KG1 (cell line): ENCODE results near the gene ATP2B1.

ENCODE experiments used
- DNase-seq: peaks from one replicate; lab custom pipeline; 2025; lab: John Stamatoyannopoulos, UW

Gene ATP2B1

DNA sequence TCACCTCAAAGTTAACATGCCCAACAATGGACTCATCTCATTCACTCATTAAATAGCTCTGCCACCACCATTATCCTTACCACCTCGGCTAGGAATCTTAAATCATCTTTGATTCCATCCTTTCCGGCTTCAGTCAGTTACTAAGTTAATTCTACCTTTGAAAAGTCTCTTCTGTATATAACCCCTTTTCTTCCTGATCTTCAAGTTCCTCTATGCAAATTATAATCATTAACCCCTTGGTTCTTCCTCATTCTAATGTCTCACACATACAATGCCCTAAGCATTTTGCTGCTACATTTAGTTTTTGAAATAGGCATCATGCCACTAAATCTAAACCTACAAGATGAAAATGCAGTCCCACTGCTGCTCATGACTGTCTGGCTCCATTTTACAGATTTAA lies 51.6 kb downstream of the ATP2B1 start:
- no peak for DNase-seq

GRCh38 chr12:89655841-89656240 lies 52.8 kb downstream of the ATP2B1 start:
- no peak for DNase-seq

DNA sequence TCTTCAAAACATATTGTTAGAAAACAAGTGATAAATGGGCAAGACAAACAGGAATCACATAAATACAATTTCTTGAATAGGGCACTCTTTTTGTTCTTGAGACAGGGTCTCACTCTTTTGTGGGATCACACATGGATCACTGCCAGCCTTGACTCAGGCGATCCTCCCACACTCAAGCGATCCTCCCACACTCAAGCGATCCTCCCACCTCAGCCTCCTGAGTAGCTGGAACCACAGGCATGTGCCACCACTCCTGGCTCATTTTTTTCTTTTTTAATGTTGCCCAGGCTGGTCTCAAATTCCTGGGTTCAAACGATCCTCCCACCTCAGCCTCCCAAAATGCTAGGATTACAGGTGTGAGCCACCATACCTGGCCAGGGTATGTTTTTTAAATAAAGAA lies 57.4 kb downstream of the ATP2B1 start:
- DNase-seq: no peak

GRCh38 chr12:89650239-89650638 lies 58.4 kb downstream of the ATP2B1 start:
- no peak for DNase-seq

- no peak for DNase-seq
Observed at GRCh38 chr12:89649820-89650219, 58.8 kb downstream of the ATP2B1 start.

DNA sequence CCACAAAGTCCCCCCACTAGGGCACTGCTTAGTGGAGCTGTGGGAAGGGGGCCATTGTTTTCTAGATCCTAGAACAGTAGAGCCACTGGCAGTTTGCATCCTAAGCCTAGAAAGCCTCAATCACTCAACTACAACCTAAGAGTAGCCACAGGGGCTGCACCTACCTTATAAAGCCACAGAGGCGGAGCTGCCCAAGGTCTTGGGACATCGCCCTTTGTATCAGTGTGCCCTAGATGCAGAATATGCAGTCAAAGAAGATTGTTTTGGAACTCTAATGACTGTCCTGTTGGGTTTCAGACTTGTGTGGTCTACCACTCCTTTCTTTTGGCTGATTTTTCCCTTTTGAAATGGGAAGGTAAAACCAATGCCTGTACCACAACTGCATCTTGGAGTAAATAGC lies 59.5 kb downstream of the ATP2B1 start:
- no peak for DNase-seq

DNA sequence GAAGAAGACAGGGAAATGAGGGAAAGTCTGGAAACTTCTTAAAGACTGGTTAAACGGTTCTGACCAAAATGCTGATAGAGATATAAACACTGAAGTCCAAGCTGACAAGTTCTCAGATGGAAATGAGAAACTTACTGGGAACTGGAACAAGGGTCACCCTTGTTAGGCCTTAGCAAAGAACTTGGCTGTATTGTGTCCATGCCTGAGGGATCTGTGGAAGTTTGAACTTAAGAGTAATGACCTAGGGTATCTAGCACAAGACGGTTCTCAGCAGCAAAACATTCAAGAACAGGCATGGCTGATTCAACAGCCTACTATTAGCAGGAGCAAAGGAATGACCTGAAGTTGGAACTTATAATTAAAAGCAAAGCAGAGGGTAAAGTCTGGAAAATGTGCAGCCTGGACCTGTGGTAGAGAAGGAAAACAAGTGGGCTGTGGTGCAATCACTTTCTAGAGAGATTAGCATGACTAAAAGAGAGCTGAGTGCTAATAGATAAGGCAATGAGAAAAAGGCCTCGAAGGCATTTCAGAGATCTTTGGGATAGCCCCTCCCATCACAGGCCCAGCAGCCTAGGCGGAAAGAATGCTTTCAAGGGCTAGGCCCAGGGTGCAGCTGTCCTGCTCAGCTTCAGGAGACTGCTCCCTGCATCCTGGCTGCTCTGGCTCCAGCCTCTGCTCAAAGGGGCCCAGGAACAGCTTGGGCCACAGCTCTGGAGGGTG lies 60.3 kb downstream of the ATP2B1 start:
- DNase-seq: no peak

- DNase-seq: no peak
Observed at GRCh38 chr12:89645434-89645833, 63.2 kb downstream of the ATP2B1 start.

DNA sequence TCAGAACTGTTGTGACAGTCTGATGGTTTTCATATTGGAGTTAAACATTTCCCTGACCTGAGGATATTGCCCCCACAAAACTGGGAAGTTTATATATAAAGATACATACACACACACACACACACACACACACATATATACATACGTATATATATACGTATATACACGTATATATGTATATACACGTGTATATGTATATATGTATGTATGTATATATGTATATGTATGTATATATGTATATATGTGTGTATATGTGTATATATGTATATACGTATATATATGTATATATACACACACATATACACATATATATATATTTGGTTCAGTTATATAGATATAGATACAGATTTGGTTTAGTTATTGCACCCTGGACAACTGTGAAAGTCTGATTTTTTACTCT lies 65.7 kb downstream of the ATP2B1 start:
- DNase-seq: no peak

- DNase-seq: no peak
Observed at GRCh38 chr12:89636776-89637160, 71.9 kb downstream of the ATP2B1 start.

GRCh38 chr12:89636052-89636775 lies 72.4 kb downstream of the ATP2B1 start:
- DNase-seq: no peak

- DNase-seq: no peak
Observed at GRCh38 chr12:89634508-89634907, 74.1 kb downstream of the ATP2B1 start.

DNA sequence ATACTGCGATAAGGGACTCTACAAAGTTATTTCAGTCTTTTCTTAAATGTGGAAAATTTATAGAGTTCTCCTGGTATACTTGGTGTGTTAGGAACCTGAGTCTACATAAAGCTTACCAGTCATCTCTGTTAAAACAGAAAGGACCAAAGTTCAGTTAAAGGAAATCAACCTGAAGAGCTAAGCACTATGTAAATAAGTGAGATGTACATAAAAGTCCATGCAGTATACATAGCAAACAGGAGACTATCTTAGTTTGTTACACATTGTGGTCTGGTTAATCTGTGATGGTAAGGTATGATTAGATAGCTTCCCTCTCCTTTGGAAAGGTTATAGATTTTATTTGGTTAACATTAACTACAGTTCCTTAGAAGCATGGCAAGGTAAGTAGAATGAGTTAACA lies 75.9 kb downstream of the ATP2B1 start:
- DNase-seq: no peak

GRCh38 chr12:89622115-89622514 lies 86.5 kb downstream of the ATP2B1 start:
- no peak for DNase-seq

DNA sequence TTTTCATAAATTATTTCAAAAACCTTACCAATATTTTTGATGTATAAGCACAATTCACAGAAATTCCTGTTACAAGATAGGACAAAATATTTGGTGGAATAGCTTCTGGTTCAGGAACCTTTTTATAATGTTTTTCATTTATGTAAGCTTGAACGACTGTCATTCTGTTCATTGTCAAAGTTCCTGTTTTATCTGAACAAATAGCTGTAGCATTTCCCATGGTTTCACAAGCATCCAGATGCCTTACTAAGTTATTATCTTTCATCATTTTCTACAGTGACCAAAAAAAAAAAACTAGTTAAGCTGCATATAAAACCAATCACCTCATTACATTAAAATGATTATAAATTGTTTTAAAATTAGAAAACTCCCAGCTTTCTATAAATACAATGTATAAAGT lies 87.1 kb downstream of the ATP2B1 start:
- DNase-seq: no peak

GRCh38 chr12:89619764-89620163 lies 88.9 kb downstream of the ATP2B1 start:
- no peak for DNase-seq

- no peak for DNase-seq
Observed at GRCh38 chr12:89618113-89618862, 90.3 kb downstream of the ATP2B1 start.

DNA sequence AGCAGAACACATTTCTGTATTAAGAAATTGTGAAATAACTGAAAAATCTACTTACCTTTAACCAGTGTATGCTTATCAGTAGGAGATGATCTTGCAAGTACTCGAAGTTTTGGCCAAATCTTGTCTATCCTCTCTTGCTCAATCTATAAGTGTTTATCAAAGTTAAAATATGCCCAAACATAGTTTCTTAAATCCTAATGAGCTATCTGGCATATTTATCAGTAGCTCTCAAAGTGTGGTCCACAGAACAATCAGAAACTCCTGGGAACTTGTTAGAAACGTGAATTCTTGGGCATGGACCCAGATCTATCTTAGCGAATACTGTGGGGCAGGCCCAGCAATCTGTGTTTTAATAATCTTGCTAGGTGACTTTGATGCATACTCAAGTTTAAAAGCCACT lies 98.3 kb downstream of the ATP2B1 start:
- DNase-seq: no peak

DNA sequence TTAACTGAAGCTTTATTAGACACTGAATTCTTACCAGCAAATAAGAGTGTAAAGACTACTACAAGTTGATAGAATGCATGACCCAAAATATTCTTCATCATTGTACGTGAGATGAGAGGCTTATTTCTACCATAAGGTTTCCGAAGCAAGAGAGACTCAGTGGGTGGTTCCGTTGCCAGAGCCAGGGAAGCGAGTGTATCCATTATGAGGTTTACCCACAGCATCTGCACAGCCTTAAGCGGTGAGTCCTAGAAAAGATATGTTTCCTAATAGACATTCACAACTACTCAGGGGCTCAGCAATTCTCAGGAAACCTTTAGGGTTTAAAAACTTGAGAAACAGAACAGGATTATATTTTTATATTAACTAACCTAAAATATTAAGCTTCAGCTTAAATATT lies 105.0 kb downstream of the ATP2B1 start:
- no peak for DNase-seq

- DNase-seq: no peak
Observed at GRCh38 chr12:89597770-89598169, 110.9 kb downstream of the ATP2B1 start.

DNA sequence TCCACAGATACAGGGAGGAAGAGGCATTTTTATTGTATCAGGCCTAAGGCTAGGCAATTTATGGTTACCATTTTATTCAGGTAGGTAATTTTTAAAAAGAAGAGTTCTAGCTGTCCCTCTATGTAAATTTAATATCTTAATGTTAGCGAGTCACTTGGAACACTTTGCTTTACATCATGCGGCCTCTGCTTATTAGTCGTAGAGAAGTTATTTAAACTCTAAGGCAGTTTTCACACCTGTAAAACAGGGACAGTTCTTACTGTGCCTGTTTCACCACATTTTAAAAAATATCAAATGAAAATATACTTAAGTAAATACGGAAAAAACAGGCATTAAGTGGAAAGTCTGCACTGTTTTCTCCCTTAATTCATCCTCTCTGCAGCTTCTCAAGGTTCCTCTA lies 111.4 kb downstream of the ATP2B1 start:
- no peak for DNase-seq

- no peak for DNase-seq
Observed at GRCh38 chr12:89593873-89594272, 114.8 kb downstream of the ATP2B1 start.

GRCh38 chr12:89593233-89593632 lies 115.4 kb downstream of the ATP2B1 start:
- no peak for DNase-seq
